Adipocyte (in vitro differentiated cells): ENCODE measurements around the gene BLOC1S3.

ENCODE experiments used
- DNase-seq: peaks from one replicate; pipeline ENCODE4 v3.0.0-alpha.2; 2015; ENCODE audit warnings: low read depth
- H3K27me3 ChIP-seq: replicated peaks from 2 replicates; pipeline ENCODE4 v1.7.0; 2013; ENCODE audit warnings: mild to moderate bottlenecking, low read length, moderate library complexity; ENCODE audit not compliant: control insufficient read depth, insufficient read depth
- H3K36me3 ChIP-seq: 2 replicates; pipeline ENCODE4 v1.7.0; 2013; ENCODE audit warnings: low read length, mild to moderate bottlenecking, moderate library complexity; ENCODE audit not compliant: control insufficient read depth, insufficient read depth, severe bottlenecking
- H3K4me1 ChIP-seq: 2 replicates; pipeline ENCODE4 v1.7.0; 2013; ENCODE audit warnings: mild to moderate bottlenecking, low read length, moderate library complexity; ENCODE audit not compliant: control insufficient read depth, insufficient read depth
- H3K4me3 ChIP-seq: 2 replicates; pipeline ENCODE4 v1.7.0; 2013; ENCODE audit warnings: mild to moderate bottlenecking, low read length, moderate library complexity
- H3K9ac ChIP-seq: 2 replicates; pipeline ENCODE4 v1.7.0; 2013; ENCODE audit warnings: mild to moderate bottlenecking, low read length, moderate library complexity
- H3K9me3 ChIP-seq: 2 replicates; pipeline ENCODE4 v1.7.0; 2013; ENCODE audit warnings: mild to moderate bottlenecking, low read length, moderate library complexity; ENCODE audit not compliant: control insufficient read depth

BLOC1S3 gene

GRCh38 chr19:45179072-45179891 is 698 bp downstream of the BLOC1S3 start:
- Histone ChIP-seq H3K9ac (peak overlapping the region; percentile 91), H3K4me1 (peaks cover 30% of the 10 kb centered on the region), H3K36me3 (no peaks in the 10 kb centered on the region), H3K9me3 (no peaks in the 10 kb centered on the region), H3K27me3 (no peaks in the 10 kb centered on the region), H3K4me3 (peak overlapping the region; percentile 99)
- DNase-seq = peak; percentile 73

- Histone ChIP-seq H3K9ac (peak overlapping the region; percentile 91), H3K27me3 (no peaks in the 10 kb centered on the region), H3K9me3 (no peaks in the 10 kb centered on the region)
Observed at GRCh38 chr19:45179892-45180370, 1.3 kb downstream of the BLOC1S3 start.

GRCh38 chr19:45180936-45181335 is 2.4 kb downstream of the BLOC1S3 start:
- Histone ChIP-seq H3K4me1 (peaks cover 25% of the 10 kb centered on the region), H3K36me3 (no peaks in the 10 kb centered on the region), H3K27me3 (no peaks in the 10 kb centered on the region), H3K4me3 (peak overlapping the region; percentile 99), H3K9ac (no peak overlapping the region), H3K9me3 (no peaks in the 10 kb centered on the region)
- no peak for DNase-seq

More at GRCh38 chr19:45179892-45180370, 1.3 kb downstream of the BLOC1S3 start:
- H3K4me3 ChIP-seq = peak overlapping the region; percentile 99
- no peak for DNase-seq
- no peaks in the 10 kb centered on the region for H3K36me3 ChIP-seq
- H3K4me1 ChIP-seq = peaks cover 30% of the 10 kb centered on the region

- H3K9me3 ChIP-seq = no peaks in the 10 kb centered on the region
- no peak overlapping the region for H3K4me3 ChIP-seq
- no peaks in the 10 kb centered on the region for H3K27me3 ChIP-seq
- no peak for DNase-seq
- H3K36me3 ChIP-seq = no peaks in the 10 kb centered on the region
- H3K4me1 ChIP-seq = peaks cover 16% of the 10 kb centered on the region
- H3K9ac ChIP-seq = no peak overlapping the region
Observed at GRCh38 chr19:45182758-45183157, 4.2 kb downstream of the BLOC1S3 start.

GRCh38 chr19:45184115-45184514 is 5.5 kb downstream of the BLOC1S3 start:
- no peaks in the 10 kb centered on the region for H3K27me3 ChIP-seq
- H3K9me3 ChIP-seq = no peaks in the 10 kb centered on the region
- H3K4me3 ChIP-seq = no peak overlapping the region
- no peaks in the 10 kb centered on the region for H3K36me3 ChIP-seq
- H3K4me1 ChIP-seq = peaks cover 16% of the 10 kb centered on the region
- no peak overlapping the region for H3K9ac ChIP-seq
- no peak for DNase-seq

GRCh38 chr19:45186509-45187334 is 8.1 kb downstream of the BLOC1S3 start:
- H3K4me1 ChIP-seq = no peaks in the 10 kb centered on the region
- peak; percentile 15 for DNase-seq
- no peak overlapping the region for H3K4me3 ChIP-seq
- H3K9ac ChIP-seq = no peak overlapping the region
- no peaks in the 10 kb centered on the region for H3K9me3 ChIP-seq
- H3K36me3 ChIP-seq = no peaks in the 10 kb centered on the region
- H3K27me3 ChIP-seq = no peaks in the 10 kb centered on the region

GRCh38 chr19:45187421-45188100 is 9.0 kb downstream of the BLOC1S3 start:
- peak; percentile 25 for DNase-seq
- no peaks in the 10 kb centered on the region for H3K36me3 ChIP-seq
- no peak overlapping the region for H3K4me3 ChIP-seq

GRCh38 chr19:45189971-45190370 is 11.4 kb downstream of the BLOC1S3 start:
- DNase-seq = no peak
- Histone ChIP-seq H3K4me1 (no peaks in the 10 kb centered on the region), H3K9me3 (no peaks in the 10 kb centered on the region), H3K4me3 (no peak overlapping the region), H3K36me3 (no peaks in the 10 kb centered on the region), H3K9ac (no peak overlapping the region), H3K27me3 (no peaks in the 10 kb centered on the region)

More at GRCh38 chr19:45187421-45188100, 9.0 kb downstream of the BLOC1S3 start:
- Histone ChIP-seq H3K9me3 (no peaks in the 10 kb centered on the region), H3K27me3 (no peaks in the 10 kb centered on the region), H3K9ac (no peak overlapping the region), H3K4me1 (no peaks in the 10 kb centered on the region)

- no peaks in the 10 kb centered on the region for H3K9me3 ChIP-seq
- no peaks in the 10 kb centered on the region for H3K4me1 ChIP-seq
- DNase-seq = no peak
- H3K9ac ChIP-seq = no peak overlapping the region
- H3K4me3 ChIP-seq = no peak overlapping the region
- no peaks in the 10 kb centered on the region for H3K36me3 ChIP-seq
- no peaks in the 10 kb centered on the region for H3K27me3 ChIP-seq
Observed at GRCh38 chr19:45191375-45191774, 12.8 kb downstream of the BLOC1S3 start.

- Histone ChIP-seq H3K36me3 (no peaks in the 10 kb centered on the region), H3K27me3 (no peaks in the 10 kb centered on the region), H3K4me1 (no peaks in the 10 kb centered on the region), H3K4me3 (no peak overlapping the region), H3K9me3 (no peaks in the 10 kb centered on the region), H3K9ac (no peak overlapping the region)
- DNase-seq = peak; percentile 48
Observed at GRCh38 chr19:45195764-45196163, 17.2 kb downstream of the BLOC1S3 start.

- H3K9me3 ChIP-seq = no peaks in the 10 kb centered on the region
- H3K36me3 ChIP-seq = no peaks in the 10 kb centered on the region
- no peaks in the 10 kb centered on the region for H3K27me3 ChIP-seq
- DNase-seq = peak; percentile 45
- no peaks in the 10 kb centered on the region for H3K4me1 ChIP-seq
- no peak overlapping the region for H3K9ac ChIP-seq
- H3K4me3 ChIP-seq = no peak overlapping the region
Observed at GRCh38 chr19:45200568-45200967, 22.0 kb downstream of the BLOC1S3 start.
